ENCODE results near the gene TESK2. TPM values are rescaled to one million over a fixed set of nuclear protein-coding genes. Genes with fewer than 3 reads are reported as not detected.

The TESK2 gene
- polyA plus RNA-seq, 3 donors, result 3.9 to 13.1 (median 4.1) TPM

- H3K4me1 ChIP-seq (ENCODE audit: control insufficient read depth in 1 of 2, insufficient read depth in 2 of 2, low read length in 2 of 2), result peaks cover 40% of the 10 kb centered on the region in 2 donors
- no peak for TF ChIP-seq CTCF (IDR thresholded peaks at IDR 0.05)
- H3K27ac ChIP-seq (ENCODE audit: low read depth in 1 of 2, low read length in 2 of 2), result peak overlapping the region; percentile 90 to 97
- H3K27me3 Mint-ChIP-seq (ENCODE audit: low read depth in 3 of 3), result peaks cover 0 to 1% (median 0%) of the 10 kb centered on the region in 3 donors
- no peaks in the 10 kb centered on the region for H3K9me3 Mint-ChIP-seq
- no peak overlapping the region for H3K4me3 ChIP-seq (replicated peaks in 1 of 3; ENCODE audit: low read depth in 2 of 3, low read length in 3 of 3)
- no peaks in the 10 kb centered on the region for H4K20me1 ChIP-seq (ENCODE audit: insufficient read depth, low read length)
- no peaks in the 10 kb centered on the region for H3K9me3 ChIP-seq (replicated peaks in 1 of 2; ENCODE audit: control insufficient read depth in 1 of 2, insufficient read depth in 1 of 2, low read length in 2 of 2)
- H3K4me3 Mint-ChIP-seq, result no peak overlapping the region
- H3K9ac ChIP-seq (ENCODE audit: insufficient read depth, low read length, poor library complexity, severe bottlenecking), result no peak overlapping the region
- no peak overlapping the region for H2AFZ ChIP-seq (ENCODE audit: insufficient read depth, low read depth, low read length, poor library complexity, severe bottlenecking)
- no peaks in the 10 kb centered on the region for H3K27me3 ChIP-seq (ENCODE audit: control insufficient read depth in 2 of 2, insufficient read depth in 2 of 2, low read length in 2 of 2)
- no peaks in the 10 kb centered on the region for H3K79me2 ChIP-seq (ENCODE audit: insufficient read depth, low read length)
- DNase-seq, result peak in 2 of 3 donors; percentile 15 to 24
- no peak overlapping the region for H3K4me2 ChIP-seq (replicated peaks; ENCODE audit: extremely low read depth, low read length, poor library complexity, severe bottlenecking)
- no peaks in the 10 kb centered on the region for H3K36me3 ChIP-seq (replicated peaks in 1 of 2; ENCODE audit: control insufficient read depth in 1 of 2, insufficient read depth in 2 of 2, low read length in 2 of 2)
- intact Hi-C loops (cut with micrococcal nuclease), result no loop called here
- H3K4me1 Mint-ChIP-seq, result peaks cover 41% of the 10 kb centered on the region
- no CpG with 5 or more reads among the region's 2 CpGs for WGBS (ENCODE audit: insufficient coverage)
- H3K36me3 Mint-ChIP-seq, result no peaks in the 10 kb centered on the region
- peak overlapping the region; percentile 95 to 99 (median 98) for H3K27ac Mint-ChIP-seq
Observed at GRCh38 chr1:45395051-45395450, 95.9 kb downstream of the TESK2 start.

- peak overlapping the region; percentile 90 to 97 for H3K27ac ChIP-seq (ENCODE audit: low read depth in 1 of 2, low read length in 2 of 2)
- H3K27ac Mint-ChIP-seq, result peak overlapping the region; percentile 95 to 99 (median 98)
Observed at GRCh38 chr1:45394342-45394741, 96.6 kb downstream of the TESK2 start.

More at GRCh38 chr1:45394342-45394741, 96.6 kb downstream of the TESK2 start:
- 67% methylated on average over 1 of the region's 3 CpGs for WGBS (ENCODE audit: insufficient coverage)
- Mint-ChIP-seq H3K4me1 (peaks cover 41% of the 10 kb centered on the region), H3K4me3 (peak overlapping the region; percentile 57 to 71), H3K36me3 (no peaks in the 10 kb centered on the region), H3K9me3 (no peaks in the 10 kb centered on the region), H3K27me3 (ENCODE audit: low read depth in 3 of 3) (peaks cover 0 to 1% (median 0%) of the 10 kb centered on the region in 3 donors)
- peaks cover 40% of the 10 kb centered on the region in 2 donors for H3K4me1 ChIP-seq (ENCODE audit: control insufficient read depth in 1 of 2, insufficient read depth in 2 of 2, low read length in 2 of 2)
- peak overlapping the region; percentile 7 for H2AFZ ChIP-seq (ENCODE audit: insufficient read depth, low read depth, low read length, poor library complexity, severe bottlenecking)
- peak overlapping the region in 2 of 3 experiments; percentile 23 to 58 for H3K4me3 ChIP-seq (replicated peaks in 1 of 3; ENCODE audit: low read depth in 2 of 3, low read length in 3 of 3)
- no peaks in the 10 kb centered on the region for H3K79me2 ChIP-seq (ENCODE audit: insufficient read depth, low read length)
- H3K27me3 ChIP-seq (ENCODE audit: control insufficient read depth in 2 of 2, insufficient read depth in 2 of 2, low read length in 2 of 2), result no peaks in the 10 kb centered on the region
- peak overlapping the region; percentile 68 for H3K4me2 ChIP-seq (replicated peaks; ENCODE audit: extremely low read depth, low read length, poor library complexity, severe bottlenecking)
- no peak for TF ChIP-seq CTCF (IDR thresholded peaks at IDR 0.05)
- H3K36me3 ChIP-seq (replicated peaks in 1 of 2; ENCODE audit: control insufficient read depth in 1 of 2, insufficient read depth in 2 of 2, low read length in 2 of 2), result no peaks in the 10 kb centered on the region
- H3K9me3 ChIP-seq (replicated peaks in 1 of 2; ENCODE audit: control insufficient read depth in 1 of 2, insufficient read depth in 1 of 2, low read length in 2 of 2), result no peaks in the 10 kb centered on the region
- DNase-seq, result peak; percentile 30 to 48 (median 36)
- intact Hi-C loops (cut with micrococcal nuclease), result no loop called here
- H3K9ac ChIP-seq (ENCODE audit: insufficient read depth, low read length, poor library complexity, severe bottlenecking), result peak overlapping the region; percentile 65
- no peaks in the 10 kb centered on the region for H4K20me1 ChIP-seq (ENCODE audit: insufficient read depth, low read length)

Measured in CD14-positive monocyte (primary cell).